Measurements from ENCODE around the gene DHX8. TPM values are rescaled to one million over a fixed set of nuclear protein-coding genes. Genes with fewer than 3 reads are reported as not detected.

DHX8 gene
- total RNA-seq, 1 donor from 2014 or later, result 24.7 TPM

- no peak for TF ChIP-seq CTCF (IDR thresholded peaks at IDR 0.05; ENCODE audit: insufficient read depth, low read length, severe bottlenecking)
- FAIRE-seq, result no peak
Measured at GRCh38 chr17:43568506-43569082, 84.8 kb downstream of the DHX8 start.

DNA sequence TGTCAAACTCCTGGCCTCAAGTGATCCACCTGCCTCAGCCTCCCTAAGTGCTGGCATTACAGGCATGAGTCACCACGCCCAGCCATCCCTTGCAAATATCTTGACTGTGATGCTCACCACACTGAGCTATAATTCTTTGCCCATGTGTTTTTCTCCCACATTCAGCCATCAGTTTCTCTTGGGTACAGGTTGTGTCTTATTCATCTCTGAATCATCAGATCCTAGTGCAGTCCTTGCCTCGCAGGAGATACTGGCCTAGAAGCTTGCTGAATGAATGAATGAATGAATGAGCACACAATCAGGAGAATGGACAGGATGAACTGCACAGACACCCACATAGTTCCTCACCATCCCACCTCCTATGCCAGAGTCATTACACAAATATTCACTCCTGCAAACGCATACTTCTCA is 86.7 kb downstream of the DHX8 start:
- H3K4me3 ChIP-seq (ENCODE audit: low read depth, low read length), result no peak overlapping the region
- no peak for FAIRE-seq
- no peaks in the 10 kb centered on the region for H3K27me3 ChIP-seq (ENCODE audit: control insufficient read depth, insufficient read depth, low read length)
- TF ChIP-seq CTCF (IDR thresholded peaks at IDR 0.05; ENCODE audit: insufficient read depth, low read length, severe bottlenecking), result no peak
- H3K36me3 ChIP-seq (ENCODE audit: control insufficient read depth, insufficient read depth, low read length), result no peaks in the 10 kb centered on the region
- peak; percentile 90 for DNase-seq (ENCODE audit: low read depth)

More at GRCh38 chr17:43568506-43569082, 84.8 kb downstream of the DHX8 start:
- Histone ChIP-seq H3K27me3 (ENCODE audit: control insufficient read depth, insufficient read depth, low read length) (peaks cover 2% of the 10 kb centered on the region), H3K36me3 (ENCODE audit: control insufficient read depth, insufficient read depth, low read length) (no peaks in the 10 kb centered on the region), H3K4me3 (ENCODE audit: low read depth, low read length) (no peak overlapping the region)
- no peak for DNase-seq (ENCODE audit: low read depth)

GRCh38 chr17:43572368-43572980 is 88.7 kb downstream of the DHX8 start:
- no peak for FAIRE-seq
- no peak overlapping the region for H3K4me3 ChIP-seq (ENCODE audit: low read depth, low read length)
- no peak for DNase-seq (ENCODE audit: low read depth)
- no peaks in the 10 kb centered on the region for H3K27me3 ChIP-seq (ENCODE audit: control insufficient read depth, insufficient read depth, low read length)
- TF ChIP-seq CTCF (IDR thresholded peaks at IDR 0.05; ENCODE audit: insufficient read depth, low read length, severe bottlenecking), result no peak
- H3K36me3 ChIP-seq (ENCODE audit: control insufficient read depth, insufficient read depth, low read length), result no peaks in the 10 kb centered on the region

- Histone ChIP-seq H3K4me3 (ENCODE audit: low read depth, low read length) (no peak overlapping the region), H3K27me3 (ENCODE audit: control insufficient read depth, insufficient read depth, low read length) (no peaks in the 10 kb centered on the region), H3K36me3 (ENCODE audit: control insufficient read depth, insufficient read depth, low read length) (no peaks in the 10 kb centered on the region)
- FAIRE-seq (no peak), DNase-seq (ENCODE audit: low read depth) (no peak)
- TF ChIP-seq CTCF (IDR thresholded peaks at IDR 0.05; ENCODE audit: insufficient read depth, low read length, severe bottlenecking), result no peak
Measured at GRCh38 chr17:43573579-43574321, 90.0 kb downstream of the DHX8 start.

DNA sequence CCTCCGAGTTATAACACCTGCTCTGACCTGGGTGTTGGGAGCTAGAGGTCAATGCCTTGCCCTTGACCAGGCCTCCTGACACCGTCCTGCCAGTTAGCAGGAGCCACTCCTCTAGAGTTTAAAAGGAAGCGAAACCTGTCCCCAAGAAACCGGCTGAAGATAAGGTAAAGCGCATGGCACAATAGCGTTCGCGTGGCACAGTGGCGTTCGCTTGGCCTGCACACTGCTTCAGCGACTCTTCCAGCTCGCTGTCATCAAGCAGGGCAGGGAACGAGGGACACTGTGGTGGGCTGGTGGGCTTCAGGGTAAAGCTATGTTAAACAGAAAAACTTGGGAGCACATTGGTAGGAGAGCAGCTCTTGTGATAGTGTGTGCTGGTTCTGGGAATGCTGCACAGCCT is 90.6 kb downstream of the DHX8 start:
- no peak for TF ChIP-seq CTCF (IDR thresholded peaks at IDR 0.05; ENCODE audit: insufficient read depth, low read length, severe bottlenecking)
- no peaks in the 10 kb centered on the region for H3K36me3 ChIP-seq (ENCODE audit: control insufficient read depth, insufficient read depth, low read length)
- no peak for FAIRE-seq
- H3K4me3 ChIP-seq (ENCODE audit: low read depth, low read length), result no peak overlapping the region
- DNase-seq (ENCODE audit: low read depth), result no peak
- no peaks in the 10 kb centered on the region for H3K27me3 ChIP-seq (ENCODE audit: control insufficient read depth, insufficient read depth, low read length)

Data from bronchial epithelial cell (primary cell).